ENCODE measurements around the gene SMTN. TPM values are rescaled to one million over a fixed set of nuclear protein-coding genes. Genes with fewer than 3 reads are reported as not detected.

The SMTN gene
- total and polyA plus RNA-seq, 9 of the 15 experiments (the other 6 are each of a cell fraction or from before 2014, with no cell fraction given) = 2.5 to 41.1 (median 16.1) TPM

DNA sequence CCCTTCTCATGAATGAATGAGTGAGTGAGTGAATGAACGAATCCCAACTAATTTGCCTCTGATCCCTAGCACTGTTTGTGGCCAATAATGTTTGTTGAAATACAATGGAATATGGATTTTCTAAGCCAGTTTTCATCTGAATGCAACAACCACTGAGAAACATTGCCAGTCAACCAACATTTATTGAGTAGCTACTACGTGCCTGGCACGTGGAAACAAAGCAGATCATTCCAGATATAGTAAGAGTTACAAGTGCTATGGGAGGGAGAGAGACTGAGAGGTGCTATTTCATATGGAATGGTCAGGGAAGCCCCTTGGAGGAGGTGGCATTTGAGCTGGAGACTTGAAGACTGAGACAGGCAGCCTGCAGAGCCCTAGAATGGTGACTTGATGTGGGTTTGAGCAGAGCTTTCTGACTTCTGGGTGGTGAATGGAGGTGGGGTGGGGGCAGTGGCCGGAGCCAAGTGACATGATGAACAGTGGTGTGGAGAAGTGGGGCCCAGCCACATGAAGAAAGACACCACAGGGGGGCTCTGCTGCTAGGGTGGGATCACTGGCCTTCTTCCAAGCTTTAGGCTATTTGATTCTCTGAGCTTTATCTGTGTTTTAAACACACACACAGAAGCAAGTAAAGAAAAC lies 35.1 kb upstream of the SMTN start (continued):
- TF ChIP-seq, protein P1, sequence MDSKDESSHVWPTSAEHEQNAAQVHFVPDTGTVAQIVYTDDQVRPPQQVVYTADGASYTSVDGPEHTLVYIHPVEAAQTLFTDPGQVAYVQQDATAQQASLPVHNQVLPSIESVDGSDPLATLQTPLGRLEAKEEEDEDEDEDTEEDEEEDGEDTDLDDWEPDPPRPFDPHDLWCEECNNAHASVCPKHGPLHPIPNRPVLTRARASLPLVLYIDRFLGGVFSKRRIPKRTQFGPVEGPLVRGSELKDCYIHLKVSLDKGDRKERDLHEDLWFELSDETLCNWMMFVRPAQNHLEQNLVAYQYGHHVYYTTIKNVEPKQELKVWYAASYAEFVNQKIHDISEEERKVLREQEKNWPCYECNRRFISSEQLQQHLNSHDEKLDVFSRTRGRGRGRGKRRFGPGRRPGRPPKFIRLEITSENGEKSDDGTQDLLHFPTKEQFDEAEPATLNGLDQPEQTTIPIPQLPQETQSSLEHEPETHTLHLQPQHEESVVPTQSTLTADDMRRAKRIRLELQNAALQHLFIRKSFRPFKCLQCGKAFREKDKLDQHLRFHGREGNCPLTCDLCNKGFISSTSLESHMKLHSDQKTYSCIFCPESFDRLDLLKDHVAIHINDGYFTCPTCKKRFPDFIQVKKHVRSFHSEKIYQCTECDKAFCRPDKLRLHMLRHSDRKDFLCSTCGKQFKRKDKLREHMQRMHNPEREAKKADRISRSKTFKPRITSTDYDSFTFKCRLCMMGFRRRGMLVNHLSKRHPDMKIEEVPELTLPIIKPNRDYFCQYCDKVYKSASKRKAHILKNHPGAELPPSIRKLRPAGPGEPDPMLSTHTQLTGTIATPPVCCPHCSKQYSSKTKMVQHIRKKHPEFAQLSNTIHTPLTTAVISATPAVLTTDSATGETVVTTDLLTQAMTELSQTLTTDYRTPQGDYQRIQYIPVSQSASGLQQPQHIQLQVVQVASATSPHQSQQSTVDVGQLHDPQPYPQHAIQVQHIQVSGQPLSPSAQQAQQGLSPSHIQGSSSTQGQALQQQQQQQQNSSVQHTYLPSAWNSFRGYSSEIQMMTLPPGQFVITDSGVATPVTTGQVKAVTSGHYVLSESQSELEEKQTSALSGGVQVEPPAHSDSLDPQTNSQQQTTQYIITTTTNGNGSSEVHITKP (IDR thresholded peaks at IDR 0.05; ENCODE audit: partially characterized antibody) = peak; percentile 68
- no peak for TF ChIP-seq ZNF311 (CRISPR knock-in tag; IDR thresholded peaks at IDR 0.05)
- TF ChIP-seq CBX3 (IDR thresholded peaks at IDR 0.05; ENCODE audit: borderline replicate concordance in 1 of 2, low read length in 2 of 2) = no peak
- peak; percentile 37; the same call in 1 of the 2 replicates for TF ChIP-seq ZNF24 (IDR thresholded peaks at IDR 0.05)
- no peak for TF ChIP-seq RBBP5 (IDR thresholded peaks at IDR 0.05; ENCODE audit: borderline replicate concordance, insufficient read depth, low read length, poor library complexity, severe bottlenecking)
- TF ChIP-seq ZFP91 (CRISPR knock-in tag; IDR thresholded peaks at IDR 0.05) = no peak
- no peak for TF ChIP-seq CEBPZ (IDR thresholded peaks at IDR 0.05; ENCODE audit: borderline replicate concordance, low read depth, low read length)
- no peak for TF ChIP-seq SIN3A (IDR thresholded peaks at IDR 0.05; ENCODE audit: borderline replicate concordance in 2 of 2, control insufficient read depth in 1 of 2, low read depth in 2 of 2, low read length in 2 of 2)
- no peak for TF ChIP-seq STAT5B (CRISPR knock-in tag; IDR thresholded peaks at IDR 0.05)
- TF ChIP-seq VEZF1 (CRISPR knock-in tag; IDR thresholded peaks at IDR 0.05) = peak; percentile 17; the same call in 1 of the 2 replicates
- TF ChIP-seq ESRRA (IDR thresholded peaks at IDR 0.05; ENCODE audit: borderline replicate concordance, low read depth) = no peak
- TF ChIP-seq POLR2H (tag; IDR thresholded peaks at IDR 0.05; ENCODE audit: low read depth) = no peak
- peak; percentile 6 for TF ChIP-seq RBM25 (IDR thresholded peaks at IDR 0.05; ENCODE audit: low read depth, low read length, severe bottlenecking)
- TF ChIP-seq BCOR (IDR thresholded peaks at IDR 0.05) = peak; percentile 32; the same call in 1 of the 2 replicates
- TF ChIP-seq NFIC (IDR thresholded peaks at IDR 0.05) = 0 out of 2 replicates have a peak, but pooled peaks have one; percentile 44
- TF ChIP-seq SAFB (IDR thresholded peaks at IDR 0.05; ENCODE audit: borderline replicate concordance, low read depth, low read length) = no peak
- no peak for TF ChIP-seq CHD1 (IDR thresholded peaks at IDR 0.05; ENCODE audit: low read length)

Data from K562 (cell line).